ENCODE measurements around the gene ZNF846.

DNA sequence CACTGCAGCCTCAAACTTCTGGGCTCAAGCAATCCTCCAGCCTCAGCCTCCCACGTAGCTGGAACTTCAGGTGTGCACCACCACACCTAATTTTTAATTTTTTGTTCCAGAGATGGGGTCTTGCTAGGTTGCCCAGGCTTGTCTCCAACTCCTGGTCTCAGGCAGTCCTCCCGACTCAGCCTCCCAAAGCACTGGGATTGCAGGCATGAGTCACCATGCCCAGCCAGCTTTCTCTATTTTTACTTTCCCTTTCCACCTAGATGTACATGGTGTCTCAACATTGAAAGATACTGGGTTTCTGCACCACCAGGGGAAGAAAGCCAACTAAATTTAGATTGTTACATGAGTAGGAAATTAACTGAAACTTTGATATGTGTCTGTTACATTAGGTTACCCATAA, 13.8 kb upstream of the ZNF846 start:
- TF ChIP-seq, protein P1, sequence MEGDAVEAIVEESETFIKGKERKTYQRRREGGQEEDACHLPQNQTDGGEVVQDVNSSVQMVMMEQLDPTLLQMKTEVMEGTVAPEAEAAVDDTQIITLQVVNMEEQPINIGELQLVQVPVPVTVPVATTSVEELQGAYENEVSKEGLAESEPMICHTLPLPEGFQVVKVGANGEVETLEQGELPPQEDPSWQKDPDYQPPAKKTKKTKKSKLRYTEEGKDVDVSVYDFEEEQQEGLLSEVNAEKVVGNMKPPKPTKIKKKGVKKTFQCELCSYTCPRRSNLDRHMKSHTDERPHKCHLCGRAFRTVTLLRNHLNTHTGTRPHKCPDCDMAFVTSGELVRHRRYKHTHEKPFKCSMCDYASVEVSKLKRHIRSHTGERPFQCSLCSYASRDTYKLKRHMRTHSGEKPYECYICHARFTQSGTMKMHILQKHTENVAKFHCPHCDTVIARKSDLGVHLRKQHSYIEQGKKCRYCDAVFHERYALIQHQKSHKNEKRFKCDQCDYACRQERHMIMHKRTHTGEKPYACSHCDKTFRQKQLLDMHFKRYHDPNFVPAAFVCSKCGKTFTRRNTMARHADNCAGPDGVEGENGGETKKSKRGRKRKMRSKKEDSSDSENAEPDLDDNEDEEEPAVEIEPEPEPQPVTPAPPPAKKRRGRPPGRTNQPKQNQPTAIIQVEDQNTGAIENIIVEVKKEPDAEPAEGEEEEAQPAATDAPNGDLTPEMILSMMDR (IDR thresholded peaks at IDR 0.05; ENCODE audit: borderline replicate concordance, extremely low read depth, low read length, poor library complexity, severe bottlenecking): no peak
- no peak for TF ChIP-seq EZH2 (IDR thresholded peaks at IDR 0.05; ENCODE audit: borderline replicate concordance, low read depth, low read length, severe bottlenecking)

Measured in DND-41 (cell line).